CD4-positive, alpha-beta T cell treated with Interleukin-10 for 1 hour (primary cell): ENCODE measurements around the gene FANCC.
"Not testable (repeated sequence)": the region's sequence is repeated elsewhere in the genome, so short reads cannot be mapped to it uniquely, and the experiment has no call there.

ENCODE experiments used
- DNase-seq: peaks from one replicate; pipeline ENCODE4 v3.0.0-alpha.2; 2020

FANCC gene

GRCh38 chr9:95276395-95276954 lies 41.0 kb downstream of the FANCC start:
- DNase-seq: no peak

- not testable (repeated sequence) for DNase-seq
Measured at GRCh38 chr9:95274160-95274559, 43.3 kb downstream of the FANCC start.

- DNase-seq: no peak
Measured at GRCh38 chr9:95273369-95274022, 44.0 kb downstream of the FANCC start.

- DNase-seq: no peak
Measured at GRCh38 chr9:95272830-95273229, 44.7 kb downstream of the FANCC start.

GRCh38 chr9:95270790-95271189 lies 46.7 kb downstream of the FANCC start:
- DNase-seq: no peak

GRCh38 chr9:95269803-95270773 lies 47.4 kb downstream of the FANCC start:
- DNase-seq: not testable (repeated sequence)

GRCh38 chr9:95268681-95269080 lies 48.8 kb downstream of the FANCC start:
- DNase-seq: no peak

- DNase-seq: no peak
Measured at GRCh38 chr9:95266649-95267048, 50.9 kb downstream of the FANCC start.

- no peak for DNase-seq
Measured at GRCh38 chr9:95265960-95266359, 51.5 kb downstream of the FANCC start.

- no peak for DNase-seq
Measured at GRCh38 chr9:95264954-95265615, 52.4 kb downstream of the FANCC start.

GRCh38 chr9:95261890-95262289 lies 55.6 kb downstream of the FANCC start:
- no peak for DNase-seq

GRCh38 chr9:95250462-95251221 lies 66.9 kb downstream of the FANCC start:
- DNase-seq: no peak

GRCh38 chr9:95249986-95250385 lies 67.5 kb downstream of the FANCC start:
- DNase-seq: no peak

GRCh38 chr9:95246547-95246946 lies 71.0 kb downstream of the FANCC start:
- DNase-seq: no peak

GRCh38 chr9:95242613-95243012 lies 74.9 kb downstream of the FANCC start:
- no peak for DNase-seq

GRCh38 chr9:95239071-95239470 lies 78.4 kb downstream of the FANCC start:
- DNase-seq: no peak

GRCh38 chr9:95237336-95237735 lies 80.2 kb downstream of the FANCC start:
- no peak for DNase-seq

GRCh38 chr9:95230046-95230445 lies 87.5 kb downstream of the FANCC start:
- DNase-seq: no peak

GRCh38 chr9:95229230-95229915 lies 88.1 kb downstream of the FANCC start:
- DNase-seq: no peak

- no peak for DNase-seq
Measured at GRCh38 chr9:95226921-95227320, 90.6 kb downstream of the FANCC start.

GRCh38 chr9:95225726-95226106 lies 91.8 kb downstream of the FANCC start:
- no peak for DNase-seq
